Stimulated activated CD4-positive, alpha-beta T cell treated with anti-CD3 and anti-CD28 coated beads, TNF-alpha, amount 100 ng/mL, for 4 hours (primary cell): ENCODE results near the gene THAP9.

Source experiments
- DNase-seq, 3 experiments: peaks; one replicate each; pipeline ENCODE4 v3.0.0-alpha.2; 2020; ENCODE audit warnings: low read depth in 3 of 3

The THAP9 gene

GRCh38 chr4:82954212-82954611 is 53.7 kb downstream of the THAP9 start:
- DNase-seq: no peak

- DNase-seq: no peak
Observed at GRCh38 chr4:82957045-82957444, 56.5 kb downstream of the THAP9 start.

GRCh38 chr4:82965763-82966162 is 65.2 kb downstream of the THAP9 start:
- no peak for DNase-seq

GRCh38 chr4:82968972-82969371 is 68.4 kb downstream of the THAP9 start:
- no peak for DNase-seq

GRCh38 chr4:82969414-82969813 is 68.9 kb downstream of the THAP9 start:
- DNase-seq: no peak
